Spinal cord (tissue), 10 donors: ENCODE data around the gene ATAD5. TPM values are rescaled to one million over a fixed set of nuclear protein-coding genes. Genes with fewer than 3 reads are reported as not detected.
"Not testable (repeated sequence)": the region's sequence is repeated elsewhere in the genome, so short reads cannot be mapped to it uniquely, and the experiment has no call there.

Experiments
- DNase-seq, 6 donors: peaks; one replicate each; pipeline versions ENCODE4 v3.0.0 to v3.0.0-alpha.2; 2013 to 2015; ENCODE audit warnings: low spot score in 6 of 6, low read depth in 4 of 6
- H3K27ac ChIP-seq: one replicate; pipeline ENCODE4 v1.5.1; 2013; ENCODE audit warnings: low read depth, low read length, control low read depth
- H3K27me3 ChIP-seq: one replicate; pipeline ENCODE4 v1.6.1; 2013; ENCODE audit warnings: low read length; ENCODE audit not compliant: control insufficient read depth, insufficient read depth
- H3K36me3 ChIP-seq: one replicate; pipeline ENCODE4 v1.6.1; 2013; ENCODE audit warnings: low read length; ENCODE audit not compliant: control insufficient read depth, insufficient read depth
- H3K4me1 ChIP-seq: one replicate; pipeline ENCODE4 v1.6.1; 2013; ENCODE audit warnings: low read length; ENCODE audit not compliant: control insufficient read depth, insufficient read depth
- H3K4me3 ChIP-seq: one replicate; pipeline ENCODE4 v1.5.1; 2013; ENCODE audit warnings: low read depth, low read length, control low read depth
- H3K9me3 ChIP-seq: one replicate; pipeline ENCODE4 v1.6.1; 2013; ENCODE audit warnings: low read length; ENCODE audit not compliant: control insufficient read depth, insufficient read depth
- WGBS: methylation state at CpG from one replicate; pipeline ENCODE4 v1.1.5; 2013; ENCODE audit warnings: missing lambda C conversion rate; ENCODE audit not compliant: insufficient coverage; 5-methylcytosine and 5-hydroxymethylcytosine counted together
- polyA plus RNA-seq, 2 donors: library from polyadenylated mRNA; unstranded; fragments of 120-200 nt; gene quantifications; one replicate each; pipeline ENCODE4 v1.2.1, GENCODE V29; 2013; ENCODE audit not compliant: insufficient read length in 2 of 2
- total RNA-seq, 2 donors: library from RNA; depleted of rRNA in 1 of 2; stranded (reverse); fragments of 120-200 nt in 1 of 2; fragments of >200 nt in 1 of 2; gene quantifications; one replicate each; pipeline versions ENCODE4 v1.2.3 to v1.2.4, GENCODE V29; 2013 to 2014
- donor health status: healthy.

The ATAD5 gene
- total and polyA plus RNA-seq, 4 donors, result 4.0 to 5.4 (median 4.7) TPM

- Histone ChIP-seq H3K4me1 (no peaks in the 10 kb centered on the region), H3K9me3 (no peaks in the 10 kb centered on the region), H3K4me3 (no peak overlapping the region), H3K27me3 (no peaks in the 10 kb centered on the region), H3K27ac (no peak overlapping the region), H3K36me3 (peaks cover 5% of the 10 kb centered on the region)
- 67% methylated on average over 1 of the region's 1 CpG for WGBS
- no peak for DNase-seq
Measured at GRCh38 chr17:30807896-30808295, 23.9 kb upstream of the ATAD5 start.

- Histone ChIP-seq H3K27me3 (no peaks in the 10 kb centered on the region), H3K4me1 (no peaks in the 10 kb centered on the region), H3K27ac (no peak overlapping the region), H3K9me3 (no peaks in the 10 kb centered on the region), H3K36me3 (peaks cover 3% of the 10 kb centered on the region), H3K4me3 (no peak overlapping the region)
- 90% methylated on average over 4 of the region's 9 CpGs for WGBS
- peak in 1 of 6 donors; percentile 5 for DNase-seq
Measured at GRCh38 chr17:30808785-30809286, 22.9 kb upstream of the ATAD5 start.

GRCh38 chr17:30809867-30810266 is 21.9 kb upstream of the ATAD5 start:
- Histone ChIP-seq H3K36me3 (peaks cover 3% of the 10 kb centered on the region), H3K4me3 (no peak overlapping the region), H3K27ac (no peak overlapping the region), H3K9me3 (no peaks in the 10 kb centered on the region), H3K27me3 (no peaks in the 10 kb centered on the region), H3K4me1 (no peaks in the 10 kb centered on the region)
- WGBS, result no CpG with 5 or more reads among the region's 6 CpGs
- DNase-seq, result no peak

- no peaks in the 10 kb centered on the region for H3K4me1 ChIP-seq
- H3K4me3 ChIP-seq, result no peak overlapping the region
- 29% methylated on average over 1 of the region's 5 CpGs for WGBS
- H3K27ac ChIP-seq, result no peak overlapping the region
- H3K36me3 ChIP-seq, result peaks cover 3% of the 10 kb centered on the region
- H3K9me3 ChIP-seq, result no peaks in the 10 kb centered on the region
- no peaks in the 10 kb centered on the region for H3K27me3 ChIP-seq
- DNase-seq, result no peak
Measured at GRCh38 chr17:30812218-30813177, 19.3 kb upstream of the ATAD5 start.

GRCh38 chr17:30814236-30814635 is 17.5 kb upstream of the ATAD5 start:
- DNase-seq, H3K27ac ChIP-seq, H3K36me3 ChIP-seq, H3K4me1 ChIP-seq, H3K4me3 ChIP-seq, H3K9me3 ChIP-seq, H3K27me3 ChIP-seq: not testable (repeated sequence)
- WGBS, result 100% methylated on average over 7 of the region's 12 CpGs

GRCh38 chr17:30814860-30815259 is 16.9 kb upstream of the ATAD5 start:
- H3K9me3 ChIP-seq, H3K36me3 ChIP-seq, H3K4me1 ChIP-seq, H3K27me3 ChIP-seq, DNase-seq, H3K27ac ChIP-seq, H3K4me3 ChIP-seq: not testable (repeated sequence)
- WGBS, result 96% methylated on average over 3 of the region's 9 CpGs

- DNase-seq, result no peak
- Histone ChIP-seq H3K27me3 (no peaks in the 10 kb centered on the region), H3K9me3 (no peaks in the 10 kb centered on the region), H3K27ac (no peak overlapping the region), H3K4me3 (no peak overlapping the region), H3K4me1 (no peaks in the 10 kb centered on the region), H3K36me3 (no peaks in the 10 kb centered on the region)
- WGBS, result no CpG with 5 or more reads among the region's 7 CpGs
Measured at GRCh38 chr17:30816165-30816564, 15.6 kb upstream of the ATAD5 start.

GRCh38 chr17:30819971-30820705 is 11.6 kb upstream of the ATAD5 start:
- no peaks in the 10 kb centered on the region for H3K27me3 ChIP-seq
- H3K27ac ChIP-seq, result no peak overlapping the region
- no peak for DNase-seq
- no peak overlapping the region for H3K4me3 ChIP-seq
- H3K4me1 ChIP-seq, result peaks cover 5% of the 10 kb centered on the region
- 94% methylated on average over 5 of the region's 8 CpGs for WGBS
- H3K36me3 ChIP-seq, result no peaks in the 10 kb centered on the region
- H3K9me3 ChIP-seq, result no peaks in the 10 kb centered on the region

GRCh38 chr17:30821871-30822723 is 9.7 kb upstream of the ATAD5 start:
- H3K9me3 ChIP-seq, result no peaks in the 10 kb centered on the region
- H3K27me3 ChIP-seq, result no peaks in the 10 kb centered on the region
- no peak overlapping the region for H3K27ac ChIP-seq
- H3K36me3 ChIP-seq, result no peaks in the 10 kb centered on the region
- H3K4me3 ChIP-seq, result no peak overlapping the region
- no CpG with 5 or more reads among the region's 9 CpGs for WGBS
- DNase-seq, result peak in 1 of 6 donors; percentile 27
- H3K4me1 ChIP-seq, result peaks cover 6% of the 10 kb centered on the region
